ENCODE measurements around the gene ARHGEF40.

ARHGEF40 gene

DNA sequence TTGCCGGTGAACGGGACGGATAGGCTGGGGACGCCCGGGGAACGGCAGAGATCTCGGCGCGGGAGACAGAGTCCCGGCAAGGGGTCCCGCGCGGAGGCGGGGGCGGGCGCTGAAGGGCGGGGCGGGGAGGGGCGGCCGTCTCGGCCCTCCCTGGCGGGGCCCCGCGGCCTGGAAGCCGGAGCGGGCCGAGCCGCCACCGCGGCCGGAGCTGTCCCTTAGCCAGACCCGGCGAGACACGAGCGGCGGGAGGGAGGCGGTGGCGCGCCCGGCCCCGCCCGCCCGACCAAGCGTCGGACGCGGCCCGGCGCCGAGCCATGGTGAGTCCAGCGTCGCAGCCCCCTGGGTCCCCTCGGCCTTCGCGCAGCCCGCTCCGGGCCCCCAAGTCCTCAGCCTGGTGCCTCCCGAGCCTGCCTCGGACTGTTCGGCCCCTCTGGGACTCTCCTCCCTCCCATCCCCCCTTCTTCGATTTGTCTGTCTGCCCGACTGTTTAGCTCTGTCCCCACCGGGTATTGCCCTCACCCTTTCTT lies at the start of gene ARHGEF40:
Gene ARHGEF40 (plus strand): TSS at position 222 of the 527 bp plus-strand sequence. CDS start 93 bp downstream, at position 315.
- no peak for DNase-seq (ENCODE audit: low read depth in 3 of 3, low spot score in 1 of 3)

DNA sequence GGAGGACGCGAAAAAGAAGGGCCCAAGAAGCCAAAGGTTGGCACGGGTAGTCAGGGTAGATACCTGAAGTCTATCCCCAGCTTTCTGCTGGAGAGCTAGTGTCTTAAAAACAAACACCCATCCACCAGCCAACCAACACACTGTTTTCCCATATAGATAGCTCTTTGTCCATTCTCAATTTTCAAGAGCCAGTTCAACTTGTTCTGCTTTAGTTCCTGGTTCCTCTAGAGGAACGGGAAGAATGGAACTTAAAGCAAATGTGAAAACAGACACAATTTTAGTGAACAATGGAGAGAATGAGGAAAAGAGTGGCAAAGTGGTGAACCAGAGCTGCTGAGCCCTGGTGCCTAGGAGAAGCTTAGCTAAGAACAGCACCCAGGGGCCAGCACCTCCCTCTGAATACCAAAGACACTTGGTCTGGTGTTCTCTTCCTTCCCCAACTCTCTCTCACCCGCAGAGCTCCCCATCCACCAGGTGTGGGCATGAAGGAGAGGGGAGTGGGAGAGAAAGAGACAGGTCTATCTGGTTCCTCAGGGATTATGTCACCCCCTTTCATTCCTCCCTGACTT lies 49.0 kb upstream of the ARHGEF40 start:
- DNase-seq (ENCODE audit: low read depth in 3 of 3, low spot score in 1 of 3) = no peak

DNA sequence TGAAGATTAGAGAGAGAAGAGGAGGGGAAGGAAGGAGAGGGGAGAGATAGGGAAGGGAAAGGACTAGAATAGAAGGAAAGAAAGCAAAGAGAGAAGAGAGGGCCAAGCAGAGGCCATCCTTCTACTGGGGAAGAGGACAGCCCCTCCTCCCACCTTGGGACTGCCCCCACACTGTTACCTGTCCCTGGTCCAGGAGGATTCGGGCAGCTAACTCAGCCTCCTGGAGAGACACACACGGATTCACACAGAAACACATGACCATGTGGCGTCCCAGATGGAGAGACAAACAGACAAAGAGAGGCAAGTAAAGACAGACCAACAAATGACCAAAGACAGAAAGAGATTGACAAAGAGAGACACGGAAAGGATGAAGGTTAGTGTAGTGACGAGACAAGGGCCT lies 47.4 kb upstream of the ARHGEF40 start:
- DNase-seq (ENCODE audit: low read depth in 3 of 3, low spot score in 1 of 3) = no peak

DNA sequence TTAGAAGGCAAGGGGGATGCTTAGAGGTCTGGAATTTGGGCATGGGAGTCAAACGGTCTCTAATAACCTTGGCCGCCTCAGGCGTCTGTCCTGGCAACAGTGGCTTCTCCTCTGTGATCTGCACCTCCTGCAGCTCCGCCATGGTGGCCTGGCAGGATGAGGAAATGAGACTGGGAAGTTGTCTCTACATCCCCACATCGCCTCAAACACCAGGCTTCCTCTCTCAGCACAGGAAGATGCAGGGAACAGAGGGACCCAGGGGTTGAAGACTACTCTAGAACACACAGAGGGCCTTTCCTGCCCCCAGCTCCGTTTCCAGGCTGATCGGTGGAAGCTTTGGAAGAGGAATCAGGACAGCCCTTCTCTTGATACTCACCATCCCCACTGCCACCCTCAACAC lies 46.9 kb upstream of the ARHGEF40 start:
- no peak for DNase-seq (ENCODE audit: low read depth in 3 of 3, low spot score in 1 of 3)

DNA sequence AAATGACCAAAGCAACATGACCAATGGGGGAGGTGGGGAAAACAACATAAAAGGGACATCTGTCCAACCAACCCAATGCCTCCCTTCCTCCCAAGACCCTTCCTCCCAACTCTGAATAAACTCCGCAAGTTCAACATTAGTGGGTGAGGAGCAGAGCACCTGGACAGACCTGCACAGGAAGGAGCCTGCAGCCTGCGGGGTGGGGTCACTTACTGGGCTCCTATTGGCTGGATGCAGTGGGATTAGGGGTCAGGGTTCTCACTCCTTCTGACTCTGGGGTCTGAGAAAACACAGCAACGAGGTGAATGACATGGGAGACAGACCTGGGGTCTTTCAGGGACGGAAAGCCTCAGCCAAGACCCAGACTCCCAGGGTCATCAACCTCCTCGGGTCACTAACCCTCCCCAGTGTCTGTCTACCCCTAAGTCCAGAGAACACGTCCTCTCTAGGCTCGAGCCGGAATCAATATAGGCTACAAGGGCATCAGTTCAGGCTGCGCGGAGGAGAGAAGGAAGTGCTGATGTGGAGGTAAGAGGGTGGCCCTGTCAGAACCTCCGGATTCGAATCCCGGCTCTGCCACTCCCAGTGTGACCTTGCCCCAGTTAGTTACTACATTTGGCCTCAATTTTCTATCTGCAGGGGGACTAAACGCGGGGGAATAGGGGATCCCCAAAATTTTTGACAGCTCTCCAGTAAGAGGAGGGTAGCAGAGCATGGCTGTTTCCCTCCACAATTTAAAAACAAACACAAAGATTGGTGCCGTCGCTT lies 46.1 kb upstream of the ARHGEF40 start:
- no peak for DNase-seq (ENCODE audit: low read depth in 3 of 3, low spot score in 1 of 3)

DNA sequence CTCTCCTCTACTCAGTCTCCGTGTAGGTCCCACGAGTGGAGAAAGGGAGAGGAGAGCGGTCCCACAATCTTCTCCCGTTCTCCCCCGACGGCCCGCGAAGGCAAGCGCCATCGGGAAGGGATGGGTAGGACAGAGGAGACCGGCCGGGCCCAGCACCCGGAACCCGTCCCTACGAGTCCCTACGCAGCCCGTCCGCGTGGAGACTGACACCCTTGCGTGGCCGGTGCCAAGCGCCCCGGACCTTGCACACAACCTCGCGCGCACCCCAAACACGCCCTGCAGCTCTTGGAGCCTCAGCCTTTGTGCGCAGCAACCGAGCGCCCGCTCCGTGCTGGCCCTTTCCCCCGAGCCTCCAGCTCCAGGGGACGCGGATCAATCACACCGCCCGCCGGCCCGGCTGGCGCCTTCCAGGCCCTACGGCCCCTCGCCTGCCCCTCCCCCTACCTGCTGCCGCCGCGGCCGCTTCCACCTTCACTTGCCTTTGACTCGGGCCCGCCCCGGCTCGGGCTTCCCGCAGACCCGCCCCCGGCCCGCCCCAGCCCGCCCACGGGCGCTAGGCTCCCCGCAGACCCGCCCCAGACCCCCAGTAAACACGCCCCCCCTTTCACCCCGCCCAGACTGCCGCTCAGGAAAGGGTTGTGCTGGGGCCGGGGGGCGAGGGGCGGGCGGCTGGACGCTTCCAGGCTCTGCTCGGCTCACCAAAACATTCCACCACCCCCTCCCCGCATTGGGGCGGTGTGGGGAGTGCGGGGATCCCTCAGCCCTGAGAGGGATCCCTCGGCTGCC lies 45.3 kb upstream of the ARHGEF40 start, which contains the start of gene NDRG2:
Gene NDRG2 (minus strand): TSS at position 477 of the 786 bp plus-strand sequence. CDS start 1,746 bp downstream, outside the sequence.
- DNase-seq (ENCODE audit: low read depth in 3 of 3, low spot score in 1 of 3) = peak; percentile 42 to 55 (median 51)

DNA sequence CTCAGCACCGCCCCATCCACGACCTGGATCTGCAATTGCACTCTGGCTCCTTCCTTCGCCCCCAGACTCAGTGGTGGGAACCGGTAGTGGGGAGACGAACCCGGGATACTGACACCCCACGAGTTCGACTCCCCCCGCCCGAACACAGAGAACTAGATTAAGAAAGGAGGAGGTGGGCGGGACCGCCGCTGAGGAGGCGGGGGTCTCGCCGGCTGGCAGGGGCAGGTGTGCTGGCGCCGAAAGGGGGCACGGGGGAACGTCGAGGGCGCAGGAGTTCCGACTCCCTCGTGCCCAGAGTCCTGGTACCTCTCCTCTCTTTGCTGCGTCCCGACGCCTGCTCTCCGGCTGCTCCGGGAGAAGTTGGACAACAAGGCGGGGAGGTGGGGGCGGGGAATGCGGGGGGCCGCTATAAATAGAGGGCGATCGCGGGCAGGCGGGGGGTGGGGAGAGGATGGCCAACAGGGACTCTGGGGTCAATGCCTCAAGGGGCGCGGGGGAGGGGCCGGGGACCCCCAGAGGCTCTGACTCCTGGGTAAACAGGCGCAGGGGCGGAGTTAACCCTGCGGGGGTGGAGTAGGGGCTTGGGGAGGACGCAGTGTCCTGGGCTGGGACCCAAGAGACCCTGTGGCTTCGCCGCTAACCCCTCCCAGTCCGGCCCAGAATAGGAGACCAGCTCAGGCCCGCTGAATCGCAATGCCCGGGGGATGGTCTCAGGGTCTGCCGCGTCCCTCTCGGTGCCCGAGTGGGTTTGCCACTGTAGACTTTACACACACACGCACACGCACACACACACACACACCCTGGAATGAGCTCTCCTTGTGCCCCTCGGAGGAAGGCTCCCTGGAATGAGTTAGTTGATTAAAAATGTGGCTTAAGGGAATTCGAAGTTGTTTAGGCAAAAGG lies 44.5 kb upstream of the ARHGEF40 start:
- DNase-seq (ENCODE audit: low read depth in 3 of 3, low spot score in 1 of 3) = no peak

DNA sequence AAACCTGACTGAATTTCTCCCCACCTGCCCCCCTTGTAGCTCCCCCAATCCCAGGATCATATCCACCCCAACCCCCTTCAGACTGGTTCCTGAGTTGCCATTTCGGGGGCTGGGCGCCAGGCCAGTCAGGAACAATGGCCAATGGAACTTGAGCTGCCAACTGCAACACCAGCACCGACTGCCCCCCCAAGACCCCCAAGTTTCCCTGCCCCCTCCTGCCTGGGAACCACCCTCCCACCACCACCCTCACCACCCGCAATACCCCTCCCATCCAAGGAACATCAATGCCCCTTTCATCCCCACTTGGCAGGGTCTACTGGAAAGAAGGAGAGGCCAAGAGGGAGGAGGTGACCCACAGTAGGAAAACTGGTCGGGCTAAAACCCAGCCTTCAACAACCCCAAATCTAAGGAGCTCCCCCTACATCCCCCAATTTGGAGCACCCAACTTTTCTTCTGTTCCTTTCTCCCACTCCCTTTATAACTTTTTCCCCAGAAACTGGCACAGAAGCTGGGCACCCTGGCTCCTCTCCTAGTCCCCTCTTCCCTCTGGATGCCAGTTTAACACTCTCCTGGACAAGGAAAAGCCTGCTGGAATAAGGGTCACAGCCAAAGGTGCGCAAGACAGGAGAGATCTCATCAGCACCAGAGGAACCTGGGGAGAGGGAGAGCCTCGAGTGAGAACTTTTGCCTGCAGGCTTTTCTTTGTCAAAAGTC lies 43.7 kb upstream of the ARHGEF40 start:
- no peak for DNase-seq (ENCODE audit: low read depth in 3 of 3, low spot score in 1 of 3)

DNA sequence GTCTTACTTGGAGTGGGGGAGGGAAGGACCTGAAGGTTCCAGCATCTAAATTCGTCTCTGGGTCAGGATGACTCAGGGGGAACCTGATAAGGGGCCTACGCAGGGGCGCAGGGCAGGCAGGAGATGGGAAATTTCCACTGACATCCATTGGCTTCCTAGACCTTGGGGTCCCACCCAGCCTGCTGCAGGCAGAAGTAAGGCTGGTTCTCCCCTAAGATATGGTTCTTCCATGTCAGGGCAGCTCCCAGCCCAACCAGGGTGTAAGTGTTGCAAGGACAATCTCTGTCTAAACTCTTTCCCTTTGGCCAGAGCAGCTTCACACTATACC lies 43.2 kb upstream of the ARHGEF40 start:
- DNase-seq (ENCODE audit: low read depth in 3 of 3, low spot score in 1 of 3) = no peak

DNA sequence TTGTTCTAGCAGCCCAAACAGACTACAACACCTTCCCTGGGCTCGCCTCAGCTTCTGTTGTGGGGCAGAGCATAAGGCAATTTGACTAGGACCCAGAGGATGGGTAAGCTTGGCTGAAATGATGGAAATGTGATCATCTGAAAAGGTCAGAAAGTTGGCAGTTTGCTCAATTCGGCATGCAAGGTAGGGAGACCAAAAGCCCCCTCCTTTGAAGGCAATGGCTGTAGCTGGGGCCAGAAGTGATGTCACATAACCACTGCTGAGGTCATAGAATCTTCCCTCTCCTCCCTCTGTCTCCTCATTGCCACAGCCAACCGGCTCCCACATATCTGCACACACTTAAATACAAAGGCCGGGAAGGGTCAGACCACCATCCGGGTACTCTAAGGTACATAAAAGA lies 40.2 kb upstream of the ARHGEF40 start, which contains the start of gene TPPP2:
Gene TPPP2 (plus strand): TSS at position 301 of the 400 bp plus-strand sequence. CDS start 365 bp downstream, outside the sequence.
- no peak for DNase-seq (ENCODE audit: low read depth in 3 of 3, low spot score in 1 of 3)

DNA sequence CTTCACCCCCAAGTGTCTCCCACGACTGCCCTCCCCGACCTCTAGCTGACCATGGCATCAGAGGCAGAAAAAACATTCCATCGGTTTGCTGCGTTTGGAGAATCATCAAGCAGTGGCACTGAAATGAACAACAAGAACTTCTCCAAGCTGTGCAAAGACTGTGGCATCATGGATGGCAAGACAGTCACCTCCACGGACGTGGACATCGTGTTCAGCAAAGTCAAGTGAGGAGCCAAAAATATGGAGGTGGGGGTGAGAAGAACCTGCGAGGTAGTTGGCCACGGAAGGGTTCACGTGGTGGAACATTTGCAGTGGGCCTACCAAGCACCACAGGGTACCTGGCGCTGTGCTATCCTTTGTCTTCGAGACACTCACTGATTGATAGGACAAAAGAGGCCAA lies 39.6 kb upstream of the ARHGEF40 start:
- DNase-seq (ENCODE audit: low read depth in 3 of 3, low spot score in 1 of 3) = no peak

DNA sequence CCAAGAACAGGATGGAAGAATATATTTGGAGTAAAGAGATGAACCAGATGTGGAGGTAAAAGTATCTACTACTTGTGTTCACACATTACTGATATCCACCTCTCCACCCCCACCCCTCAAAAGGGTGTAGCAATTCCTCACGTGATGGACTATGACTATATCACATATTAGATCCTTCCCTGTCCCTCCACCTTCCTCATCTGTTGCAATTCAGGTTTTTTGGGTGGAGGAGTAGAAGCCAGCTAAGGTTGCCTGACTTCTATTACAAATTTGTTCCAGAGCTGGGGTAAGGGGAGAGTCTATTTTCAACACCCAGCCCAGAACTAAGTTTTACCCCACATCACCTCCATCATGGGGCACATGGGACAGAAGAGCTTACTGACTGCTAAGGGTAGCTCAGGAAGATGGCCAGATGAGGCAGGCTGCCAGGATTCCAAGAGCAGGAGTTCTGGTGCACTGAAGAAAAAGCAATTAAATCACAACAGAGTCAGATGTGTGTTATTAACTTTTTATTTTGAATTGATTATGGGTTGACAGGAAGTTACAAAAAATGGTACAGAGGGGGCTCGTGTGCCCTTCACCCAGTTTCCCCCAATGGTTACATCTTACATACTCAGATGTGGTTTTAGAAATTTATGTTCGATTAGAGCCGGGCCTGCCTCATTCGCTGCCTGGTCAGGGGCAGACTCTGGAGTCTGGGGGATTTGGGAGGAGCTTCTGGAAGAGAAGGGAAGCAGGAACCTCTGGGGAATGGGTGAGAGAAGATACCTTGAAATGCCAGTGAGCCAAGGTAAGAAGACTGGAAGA lies 37.6 kb upstream of the ARHGEF40 start:
- no peak for DNase-seq (ENCODE audit: low read depth in 3 of 3, low spot score in 1 of 3)

DNA sequence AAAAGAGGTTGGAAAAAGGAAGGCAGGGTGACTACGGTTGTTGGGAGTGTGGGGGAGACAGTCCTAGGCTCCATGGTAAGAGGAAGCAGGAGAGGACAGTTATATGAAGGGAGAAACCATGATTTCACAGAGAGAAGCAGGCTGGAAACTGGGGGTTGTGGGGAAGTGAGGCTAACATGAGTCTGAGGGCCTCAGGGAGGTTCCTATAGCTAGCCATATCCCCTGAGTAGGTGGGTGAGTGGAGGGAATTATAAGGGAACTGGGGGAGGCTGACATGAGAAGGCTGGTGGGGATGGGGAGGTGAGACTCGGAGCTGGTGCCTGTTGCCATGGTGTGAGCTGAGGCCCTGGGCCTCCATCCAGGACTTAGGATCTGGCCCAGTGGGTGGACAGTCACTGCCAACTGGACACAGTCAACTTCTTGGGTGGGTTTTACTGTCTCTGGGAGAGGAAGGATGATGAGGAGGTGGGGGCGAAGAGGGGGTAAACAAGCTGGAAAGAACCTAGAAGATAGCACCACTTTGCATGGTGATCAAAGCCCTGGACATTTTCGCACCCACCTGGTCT lies 36.9 kb upstream of the ARHGEF40 start:
- no peak for DNase-seq (ENCODE audit: low read depth in 3 of 3, low spot score in 1 of 3)

DNA sequence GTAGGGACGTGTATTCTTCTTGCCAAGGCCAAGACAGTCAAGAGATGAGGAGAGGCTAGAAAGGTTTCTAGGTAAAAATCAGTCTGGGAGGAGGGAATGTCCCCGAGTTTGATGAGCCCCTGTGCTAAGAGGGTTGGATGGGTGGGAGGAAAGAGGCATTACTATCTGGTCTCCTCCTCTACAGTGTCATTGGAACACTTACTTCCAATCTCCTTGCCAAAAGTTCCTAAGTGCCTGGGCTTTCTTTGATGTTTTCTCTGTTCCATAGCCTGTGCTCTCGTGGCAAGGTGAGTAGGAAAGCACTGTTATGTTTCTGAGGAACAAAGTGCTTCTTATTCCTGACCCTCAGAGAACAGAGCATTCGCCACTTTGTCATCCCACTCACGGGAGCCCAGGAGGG lies 35.4 kb upstream of the ARHGEF40 start, which contains the start of gene RNASE13:
Gene RNASE13 (minus strand): TSS at position 101 of the 400 bp plus-strand sequence. CDS start 519 bp downstream, outside the sequence.
- DNase-seq (ENCODE audit: low read depth in 3 of 3, low spot score in 1 of 3) = no peak

DNA sequence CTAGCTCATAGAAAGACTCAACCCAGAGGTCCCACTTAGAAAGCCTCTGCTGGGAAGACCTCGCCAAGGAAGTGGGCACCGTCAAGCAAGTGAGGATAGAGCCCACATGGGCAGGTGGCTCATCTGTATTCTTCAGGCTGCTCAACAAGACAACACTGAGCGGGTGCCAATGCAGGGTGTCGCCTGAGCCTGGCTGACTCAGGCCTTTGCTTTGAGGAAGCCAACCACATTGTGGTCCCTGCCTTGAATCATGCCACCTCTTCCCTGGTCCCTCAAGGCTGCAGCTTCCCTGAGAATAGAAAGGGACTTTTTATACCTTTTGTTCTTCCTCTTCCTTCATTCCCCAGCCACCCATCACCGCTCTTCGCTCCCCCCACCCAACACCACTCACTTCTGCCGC lies 33.4 kb upstream of the ARHGEF40 start:
- no peak for DNase-seq (ENCODE audit: low read depth in 3 of 3, low spot score in 1 of 3)

DNA sequence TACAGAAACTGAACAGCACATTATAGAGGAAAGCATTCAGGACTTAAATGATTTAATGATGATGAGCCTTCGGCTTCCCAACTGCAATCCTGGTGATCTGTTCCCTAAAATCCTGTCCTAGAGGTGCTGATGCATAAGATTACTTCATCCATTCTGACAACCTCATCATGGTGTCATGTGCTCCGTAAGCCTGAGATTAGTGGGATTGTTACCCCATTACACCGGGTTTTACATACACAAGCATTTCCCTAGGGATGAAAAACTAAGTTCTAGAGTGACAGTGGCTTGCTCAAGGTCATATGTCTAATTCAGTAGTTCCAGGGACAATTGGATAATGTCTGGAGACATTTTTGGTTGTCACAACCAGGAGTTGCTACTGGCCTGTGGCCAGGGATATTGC lies 32.9 kb upstream of the ARHGEF40 start:
- DNase-seq (ENCODE audit: low read depth in 3 of 3, low spot score in 1 of 3) = no peak

DNA sequence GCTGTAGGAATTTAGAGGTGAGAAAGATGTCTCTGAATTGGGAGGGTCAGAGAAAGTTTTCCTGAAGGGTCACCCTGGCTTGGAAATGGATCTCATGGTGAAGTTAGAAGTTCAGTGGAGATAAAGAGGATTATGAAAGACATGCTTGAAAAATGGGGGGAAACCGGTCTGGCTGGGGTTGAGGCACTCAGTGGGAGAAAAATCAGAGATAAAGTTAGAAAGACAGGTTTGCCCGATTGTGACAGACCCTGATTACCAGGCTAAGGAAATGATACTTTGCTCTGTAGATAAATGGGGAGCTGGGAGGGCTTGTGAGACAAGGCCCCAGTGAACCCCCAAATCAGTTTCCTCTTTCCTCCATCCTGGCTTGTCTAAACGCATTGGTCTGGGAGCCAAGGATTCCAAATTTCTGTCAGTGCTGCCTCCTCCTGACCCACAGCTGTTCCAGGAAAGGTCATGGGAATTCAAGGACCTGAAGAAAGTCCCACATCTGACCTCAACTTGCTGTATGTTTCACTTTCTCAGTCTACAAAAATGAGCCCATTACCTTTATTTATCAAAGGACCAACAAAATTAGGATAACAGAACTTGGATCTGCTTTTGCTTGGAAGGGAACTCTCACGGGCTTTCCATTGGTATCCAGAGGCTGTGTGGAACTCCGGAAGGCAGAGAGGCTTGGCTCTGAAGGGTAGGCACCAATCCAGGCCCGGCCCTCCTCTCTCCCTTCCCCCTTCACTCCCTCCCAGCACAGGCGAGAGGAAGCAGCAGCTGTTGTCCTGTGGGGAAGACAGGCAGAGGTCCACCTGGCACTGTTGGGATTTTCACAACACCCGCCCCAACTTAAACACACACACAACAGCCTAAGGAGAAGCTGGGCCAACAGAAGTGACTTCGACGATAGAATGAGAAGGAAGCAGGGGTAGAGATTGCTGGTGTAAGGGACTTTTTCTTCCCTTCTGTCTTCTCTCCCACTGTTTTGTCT lies 31.4 kb upstream of the ARHGEF40 start:
- DNase-seq (ENCODE audit: low read depth in 3 of 3, low spot score in 1 of 3) = no peak

All from stimulated activated CD4-positive, alpha-beta T cell treated with anti-CD3 and anti-CD28 coated beads, TNF-alpha, amount 100 ng/mL, for 1 hour (primary cell).